HCT116 (cell line): ENCODE data around the gene LRP1B. TPM values are rescaled to one million over a fixed set of nuclear protein-coding genes. Genes with fewer than 3 reads are reported as not detected.

Experiments
- ATAC-seq: fragments of 200-7000 bp; cut with Tn5 transposase; 2 replicates; pipeline ENCODE4 v1.9.1; 2020; ENCODE audit warnings: mild to moderate bottlenecking, moderate library complexity
- BruUV-seq: library from RNA; stranded (reverse); fragments of 400-500 nt; replicated peaks from 2 replicates; lab custom pipeline; 2021; lab: Mats Ljungman, UMichigan
- CTCF ChIA-PET: fragments of 300-600 bp; sonication (Branson Sonifier 250); formaldehyde crosslinking; loops from one replicate; lab custom pipeline; 2021; ENCODE audit warnings: antibody characterized with exemption; lab: Charles Lee
- POLR2A ChIA-PET: fragments of 300-600, 350-600 bp; sonication (Branson Sonifier 250); formaldehyde crosslinking; loops from one replicate; lab custom pipeline; 2021; ENCODE audit warnings: antibody characterized with exemption; lab: Charles Lee
- RAD21 ChIA-PET, 2 experiments: fragments of 300-600 bp; sonication (Branson Sonifier 250); formaldehyde crosslinking; loops; one replicate each; lab custom pipeline; 2023; ENCODE audit warnings: low total read pairs in 2 of 2; ENCODE audit not compliant: uncharacterized antibody in 2 of 2, unreplicated experiment in 2 of 2, low non-redundant PET in 1 of 2; lab: Charles Lee
- DNase-seq: peaks from one replicate; pipeline ENCODE4 v3.0.0-alpha.2; 2010; ENCODE audit warnings: low read depth, low spot score
- H2AFZ ChIP-seq: fragments of 200-600 bp; shearing (Covaris generic), sonication (generic); 2 replicates; pipeline ENCODE4 v1.6.1; 2017; ENCODE audit warnings: low read depth, mixed run types, mixed read lengths, antibody characterized with exemption, low read length; ENCODE audit not compliant: poor library complexity, severe bottlenecking
- H3K27ac ChIP-seq: 2 replicates; pipeline ENCODE4 v1.5.1; 2012; ENCODE audit warnings: low read depth, low read length
- H3K27me3 ChIP-seq: fragments of 200-600 bp; sonication (generic); 2 replicates; pipeline ENCODE4 v1.6.1; 2016; ENCODE audit warnings: mixed run types, low read length, mixed read lengths; ENCODE audit not compliant: insufficient read depth
- H3K36me3 ChIP-seq, 2 experiments: fragments of 200-500 bp in 1 of 2; fragments of 200-600 bp in 1 of 2; sonication (Bioruptor generic) in 1 of 2; sonication (generic) in 1 of 2; 2 replicates each; pipeline versions ENCODE4 v1.5.1 to v1.6.1; 2014 to 2016; ENCODE audit warnings: low read length in 2 of 2, inconsistent platforms in 1 of 2, mixed read lengths in 1 of 2, mixed run types in 1 of 2; ENCODE audit not compliant: insufficient read depth in 2 of 2, control insufficient read depth in 1 of 2
- H3K4me1 ChIP-seq, 2 experiments: fragments of 200-600 bp in 1 of 2; sonication (generic) in 1 of 2; 2 replicates each; pipeline versions ENCODE4 v1.5.1 to v1.6.1; 2012 to 2017; ENCODE audit warnings: low read length in 2 of 2, inconsistent platforms in 1 of 2, mild to moderate bottlenecking in 1 of 2, mixed read lengths in 1 of 2, mixed run types in 1 of 2, moderate library complexity in 1 of 2; ENCODE audit not compliant: insufficient read depth in 2 of 2, control insufficient read depth in 1 of 2
- H3K4me2 ChIP-seq: fragments of 200-600 bp; sonication (generic); 2 replicates; pipeline ENCODE4 v1.6.1; 2017; ENCODE audit warnings: mixed run types, low read length, mixed read lengths
- H3K4me3 ChIP-seq, 2 experiments: fragments of 200-600 bp in 1 of 2; sonication (generic) in 1 of 2; replicated peaks in 1 of 2; 2 replicates each; pipeline ENCODE4 v1.5.1; 2011 to 2016; ENCODE audit warnings: low read length in 2 of 2, control low read depth in 1 of 2, low read depth in 1 of 2, mild to moderate bottlenecking in 1 of 2, mixed read lengths in 1 of 2, mixed run types in 1 of 2
- H3K79me2 ChIP-seq: fragments of 200-600 bp; sonication (generic); 2 replicates; pipeline ENCODE4 v1.6.1; 2017; ENCODE audit warnings: mild to moderate bottlenecking, mixed run types, low read length, moderate library complexity, mixed read lengths; ENCODE audit not compliant: insufficient read depth
- H3K9ac ChIP-seq: fragments of 200-600 bp; sonication (generic); 2 replicates; pipeline ENCODE4 v1.6.1; 2016; ENCODE audit warnings: low read length, mixed read lengths
- H3K9me2 ChIP-seq: fragments of 200-600 bp; sonication (generic), shearing (Covaris generic); 2 replicates; pipeline ENCODE4 v1.6.1; 2017; ENCODE audit warnings: mixed run types, mild to moderate bottlenecking, moderate library complexity; ENCODE audit not compliant: insufficient read depth
- H3K9me3 ChIP-seq, 2 experiments: fragments of 200-500 bp in 1 of 2; fragments of 200-600 bp in 1 of 2; sonication (Bioruptor generic) in 1 of 2; sonication (generic) in 1 of 2; 2 replicates each; pipeline ENCODE4 v1.6.1; 2014 to 2017; ENCODE audit warnings: low read length in 2 of 2, mixed read lengths in 2 of 2, inconsistent platforms in 1 of 2, low read depth in 1 of 2, mild to moderate bottlenecking in 1 of 2, mixed run types in 1 of 2, moderate library complexity in 1 of 2; ENCODE audit not compliant: control insufficient read depth in 1 of 2, insufficient read depth in 1 of 2
- H4K20me1 ChIP-seq: fragments of 200-600 bp; sonication (generic), shearing (Covaris generic); 2 replicates; pipeline ENCODE4 v1.6.1; 2017; ENCODE audit warnings: mixed run types, mild to moderate bottlenecking, moderate library complexity; ENCODE audit not compliant: insufficient read depth
- ELF1 ChIP-seq: IDR thresholded peaks from 2 replicates; pipeline ENCODE4 v1.6.1; 2012; ENCODE audit warnings: low read depth, borderline replicate concordance
- EZH2phosphoT487 ChIP-seq: fragments of 200-600 bp; IDR thresholded peaks from 2 replicates; pipeline ENCODE4 v1.6.1; 2018; ENCODE audit warnings: antibody characterized with exemption, borderline replicate concordance
- JUND ChIP-seq: IDR thresholded peaks from 2 replicates; pipeline ENCODE4 v1.6.1; 2012
- RAD21 ChIP-seq: IDR thresholded peaks from 2 replicates; pipeline ENCODE4 v1.6.1; 2012; ENCODE audit warnings: low read depth, mild to moderate bottlenecking
- SP1 ChIP-seq: IDR thresholded peaks from 2 replicates; pipeline ENCODE4 v1.6.1; 2012; ENCODE audit warnings: low read depth
- intact Hi-C: fragments of 100-400 bp; cut with micrococcal nuclease; formaldehyde crosslinking; loops from 2 replicates; pipeline ENCODE4 v1.10.0; 2022
- total RNA-seq: library from RNA; stranded (reverse); gene quantifications from one replicate; pipeline ENCODE4 v1.2.1, GENCODE V29; 2021; ENCODE audit not compliant: unreplicated experiment
- TF ChIP-seq, protein P1 (sequence below): IDR thresholded peaks from 2 replicates; pipeline ENCODE4 v1.6.1; 2012
- TF ChIP-seq, protein P2 (sequence below), 3 experiments: fragments of 200-600 bp in 1 of 3; sonication (generic) in 1 of 3; IDR thresholded peaks in 2 of 3; conservative IDR thresholded peaks in 1 of 3; 2 replicates each; pipeline ENCODE4 v1.5.1; 2012 to 2017; ENCODE audit warnings: low read depth in 2 of 3, low read length in 2 of 3, antibody characterized with exemption in 1 of 3, borderline replicate concordance in 1 of 3, control low read depth in 1 of 3, mild to moderate bottlenecking in 1 of 3, mixed read lengths in 1 of 3, mixed run types in 1 of 3, moderate library complexity in 1 of 3; ENCODE audit not compliant: insufficient read depth in 1 of 3

Gene LRP1B
- total RNA-seq, 1 experiment from 2014 or later, result 0.34 TPM

DNA sequence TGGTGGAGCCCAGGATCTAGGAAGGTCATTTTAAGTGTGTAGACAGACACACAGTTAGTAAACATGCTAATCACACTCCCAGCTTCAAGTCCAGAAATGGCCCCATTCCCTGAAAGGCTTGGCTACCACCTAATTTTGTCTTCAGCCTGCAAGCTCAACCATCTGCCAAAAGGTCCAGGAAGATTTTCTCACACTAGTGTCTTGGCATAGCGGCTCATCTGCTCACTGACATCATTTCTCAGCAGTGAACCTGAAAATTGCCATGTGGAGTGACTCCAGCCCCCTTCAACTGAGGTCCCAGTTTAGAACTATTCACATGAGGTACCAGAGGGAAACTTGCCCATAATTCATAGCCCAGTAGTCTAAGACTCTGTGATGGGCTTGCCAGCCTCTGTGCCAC is 748.9 kb downstream of the LRP1B start:
- DNase-seq, result no peak
- H3K4me3 ChIP-seq, result no peak overlapping the region
- no peak overlapping the region for H2AFZ ChIP-seq
- H3K27me3 ChIP-seq, result no peaks in the 10 kb centered on the region
- no TSS peak for BruUV-seq
- no peaks in the 10 kb centered on the region for H4K20me1 ChIP-seq
- H3K9me3 ChIP-seq, result no peaks in the 10 kb centered on the region
- no peak overlapping the region for H3K27ac ChIP-seq
- no peak for ATAC-seq
- no peaks in the 10 kb centered on the region for H3K36me3 ChIP-seq
- no peaks in the 10 kb centered on the region for H3K79me2 ChIP-seq
- H3K9me2 ChIP-seq, result no peaks in the 10 kb centered on the region
- no peak overlapping the region for H3K9ac ChIP-seq
- CTCF ChIA-PET, result no interaction called here
- intact Hi-C loops, result no loop called here
- RAD21 ChIA-PET, result no interaction called here
- H3K4me1 ChIP-seq, result no peaks in the 10 kb centered on the region
- POLR2A ChIA-PET, result no interaction called here
- TF ChIP-seq SP1 (no peak), ELF1 (no peak), RAD21 (no peak), JUND (no peak), EZH2phosphoT487 (no peak)
- TF ChIP-seq, protein P1, sequence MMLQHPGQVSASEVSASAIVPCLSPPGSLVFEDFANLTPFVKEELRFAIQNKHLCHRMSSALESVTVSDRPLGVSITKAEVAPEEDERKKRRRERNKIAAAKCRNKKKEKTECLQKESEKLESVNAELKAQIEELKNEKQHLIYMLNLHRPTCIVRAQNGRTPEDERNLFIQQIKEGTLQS, result no peak
- TF ChIP-seq, protein P2, sequence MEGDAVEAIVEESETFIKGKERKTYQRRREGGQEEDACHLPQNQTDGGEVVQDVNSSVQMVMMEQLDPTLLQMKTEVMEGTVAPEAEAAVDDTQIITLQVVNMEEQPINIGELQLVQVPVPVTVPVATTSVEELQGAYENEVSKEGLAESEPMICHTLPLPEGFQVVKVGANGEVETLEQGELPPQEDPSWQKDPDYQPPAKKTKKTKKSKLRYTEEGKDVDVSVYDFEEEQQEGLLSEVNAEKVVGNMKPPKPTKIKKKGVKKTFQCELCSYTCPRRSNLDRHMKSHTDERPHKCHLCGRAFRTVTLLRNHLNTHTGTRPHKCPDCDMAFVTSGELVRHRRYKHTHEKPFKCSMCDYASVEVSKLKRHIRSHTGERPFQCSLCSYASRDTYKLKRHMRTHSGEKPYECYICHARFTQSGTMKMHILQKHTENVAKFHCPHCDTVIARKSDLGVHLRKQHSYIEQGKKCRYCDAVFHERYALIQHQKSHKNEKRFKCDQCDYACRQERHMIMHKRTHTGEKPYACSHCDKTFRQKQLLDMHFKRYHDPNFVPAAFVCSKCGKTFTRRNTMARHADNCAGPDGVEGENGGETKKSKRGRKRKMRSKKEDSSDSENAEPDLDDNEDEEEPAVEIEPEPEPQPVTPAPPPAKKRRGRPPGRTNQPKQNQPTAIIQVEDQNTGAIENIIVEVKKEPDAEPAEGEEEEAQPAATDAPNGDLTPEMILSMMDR (IDR thresholded peaks at IDR 0.05 in 2 of 3, conservative IDR thresholded peaks at IDR 0.05 in 1 of 3; ENCODE audit: borderline replicate concordance in 1 of 3, insufficient read depth in 1 of 3, low read depth in 2 of 3, low read length in 2 of 3), result no peak
- no peak overlapping the region for H3K4me2 ChIP-seq
